ENCODE results near the gene PTGER4.

DNA sequence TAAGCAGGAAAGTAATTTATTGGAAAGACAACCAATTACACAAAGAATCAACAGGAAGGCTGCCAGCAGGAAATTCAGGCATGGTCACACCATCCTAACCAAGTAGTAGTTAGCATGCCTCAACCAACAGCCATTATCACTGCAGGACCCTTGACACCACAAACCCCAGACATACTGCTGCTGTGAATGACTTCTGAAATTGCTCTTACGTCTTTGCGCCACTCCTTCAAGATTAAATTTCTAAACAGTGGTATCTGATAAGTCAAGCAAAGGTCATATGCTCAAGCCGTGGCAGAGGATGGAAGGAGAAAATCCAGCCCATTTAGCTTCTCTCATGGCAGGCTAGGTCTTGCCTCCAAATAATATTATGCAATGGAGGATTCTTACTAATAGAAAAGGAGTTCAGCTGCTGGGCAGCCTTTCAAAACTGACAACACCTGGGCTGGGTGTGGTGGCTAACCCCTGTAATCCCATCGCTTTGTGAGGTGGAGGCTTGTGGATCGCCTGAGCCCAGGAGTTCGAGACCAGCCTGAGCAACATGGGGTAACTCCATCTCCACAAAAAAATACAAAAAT lies 5.0 kb upstream of the PTGER4 start:
- TF ChIP-seq, protein P1, sequence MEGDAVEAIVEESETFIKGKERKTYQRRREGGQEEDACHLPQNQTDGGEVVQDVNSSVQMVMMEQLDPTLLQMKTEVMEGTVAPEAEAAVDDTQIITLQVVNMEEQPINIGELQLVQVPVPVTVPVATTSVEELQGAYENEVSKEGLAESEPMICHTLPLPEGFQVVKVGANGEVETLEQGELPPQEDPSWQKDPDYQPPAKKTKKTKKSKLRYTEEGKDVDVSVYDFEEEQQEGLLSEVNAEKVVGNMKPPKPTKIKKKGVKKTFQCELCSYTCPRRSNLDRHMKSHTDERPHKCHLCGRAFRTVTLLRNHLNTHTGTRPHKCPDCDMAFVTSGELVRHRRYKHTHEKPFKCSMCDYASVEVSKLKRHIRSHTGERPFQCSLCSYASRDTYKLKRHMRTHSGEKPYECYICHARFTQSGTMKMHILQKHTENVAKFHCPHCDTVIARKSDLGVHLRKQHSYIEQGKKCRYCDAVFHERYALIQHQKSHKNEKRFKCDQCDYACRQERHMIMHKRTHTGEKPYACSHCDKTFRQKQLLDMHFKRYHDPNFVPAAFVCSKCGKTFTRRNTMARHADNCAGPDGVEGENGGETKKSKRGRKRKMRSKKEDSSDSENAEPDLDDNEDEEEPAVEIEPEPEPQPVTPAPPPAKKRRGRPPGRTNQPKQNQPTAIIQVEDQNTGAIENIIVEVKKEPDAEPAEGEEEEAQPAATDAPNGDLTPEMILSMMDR (IDR thresholded peaks at IDR 0.05; ENCODE audit: low read length), result no peak
- TF ChIP-seq EZH2phosphoT487 (IDR thresholded peaks at IDR 0.05; ENCODE audit: low read length) (no peak), EZH2 (optimal IDR thresholded peaks at IDR 0.05; ENCODE audit: low read depth, low read length) (no peak)

Data from MM.1S (cell line).